GM18508 (cell line): ENCODE data around the gene SIPA1.

Source experiments
- ATAC-seq: cut with Tn5 transposase; IDR thresholded peaks from one replicate; pipeline ENCODE4 v1.9.1; 2021; ENCODE audit warnings: moderate number of reproducible peaks; ENCODE audit not compliant: insufficient read depth, unreplicated experiment

Gene SIPA1

DNA sequence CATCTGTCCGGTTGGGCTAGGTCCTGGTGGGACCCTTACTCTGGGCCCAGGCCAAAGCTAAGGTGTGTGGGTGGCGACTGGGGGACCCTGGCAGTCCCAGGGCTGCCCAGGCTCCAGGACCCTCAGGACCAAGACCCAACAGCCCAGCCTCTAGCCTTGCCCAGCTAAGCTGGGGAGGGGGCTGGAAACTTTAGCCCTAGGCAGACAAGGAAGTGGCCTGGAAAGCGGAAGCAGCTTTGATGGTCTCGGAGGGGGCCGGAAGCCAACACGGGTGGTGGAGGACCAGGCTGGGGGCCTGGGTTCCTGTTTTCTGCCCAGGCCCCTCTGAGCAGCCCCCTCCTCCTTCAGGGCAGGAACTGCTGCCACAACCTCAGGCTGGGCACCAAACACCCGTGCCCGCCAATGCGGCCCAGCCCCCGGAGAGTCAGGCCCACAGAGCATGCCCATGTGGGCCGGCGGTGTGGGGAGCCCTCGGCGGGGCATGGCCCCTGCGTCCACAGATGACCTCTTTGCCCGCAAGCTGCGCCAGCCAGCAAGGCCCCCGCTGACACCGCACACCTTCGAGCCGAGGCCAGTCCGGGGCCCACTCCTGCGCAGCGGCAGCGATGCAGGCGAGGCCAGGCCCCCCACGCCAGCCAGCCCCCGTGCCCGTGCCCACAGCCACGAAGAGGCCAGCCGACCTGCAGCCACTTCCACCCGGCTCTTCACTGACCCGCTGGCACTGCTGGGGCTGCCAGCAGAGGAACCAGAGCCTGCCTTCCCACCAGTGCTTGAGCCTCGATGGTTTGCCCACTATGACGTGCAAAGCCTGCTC lies 2.8 kb downstream of the SIPA1 start:
- ATAC-seq: no peak

DNA sequence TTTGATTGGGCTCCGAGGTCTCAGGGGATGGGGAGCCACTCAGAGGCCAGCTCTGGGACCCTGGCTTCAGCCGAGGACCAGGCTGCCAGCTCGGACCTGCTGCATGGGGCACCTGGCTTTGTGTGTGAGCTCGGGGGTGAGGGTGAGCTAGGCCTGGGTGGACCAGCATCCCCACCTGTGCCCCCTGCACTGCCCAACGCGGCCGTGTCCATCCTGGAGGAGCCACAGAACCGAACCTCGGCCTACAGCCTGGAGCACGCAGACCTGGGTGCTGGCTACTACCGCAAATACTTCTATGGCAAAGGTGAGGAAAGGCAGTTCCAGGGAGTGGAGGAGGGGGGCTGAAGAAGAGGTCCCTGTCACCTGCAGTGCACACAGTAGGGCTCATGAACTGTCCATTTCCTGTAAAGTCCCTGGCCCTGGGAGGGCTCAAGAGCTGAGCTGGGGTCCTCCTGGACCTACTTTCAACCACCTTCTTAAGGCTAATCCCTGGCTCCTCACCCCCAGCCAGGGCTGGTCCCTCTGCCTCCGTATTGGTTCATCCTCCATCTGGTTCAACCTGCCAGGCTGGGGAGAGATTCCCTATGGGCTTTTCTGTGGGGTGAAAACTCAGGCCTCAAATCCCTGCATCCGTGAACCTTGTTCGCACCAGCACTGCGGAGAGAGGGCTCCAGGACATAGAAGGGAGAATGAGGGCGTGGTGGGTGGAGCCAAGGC lies 3.6 kb downstream of the SIPA1 start:
- ATAC-seq: no peak

DNA sequence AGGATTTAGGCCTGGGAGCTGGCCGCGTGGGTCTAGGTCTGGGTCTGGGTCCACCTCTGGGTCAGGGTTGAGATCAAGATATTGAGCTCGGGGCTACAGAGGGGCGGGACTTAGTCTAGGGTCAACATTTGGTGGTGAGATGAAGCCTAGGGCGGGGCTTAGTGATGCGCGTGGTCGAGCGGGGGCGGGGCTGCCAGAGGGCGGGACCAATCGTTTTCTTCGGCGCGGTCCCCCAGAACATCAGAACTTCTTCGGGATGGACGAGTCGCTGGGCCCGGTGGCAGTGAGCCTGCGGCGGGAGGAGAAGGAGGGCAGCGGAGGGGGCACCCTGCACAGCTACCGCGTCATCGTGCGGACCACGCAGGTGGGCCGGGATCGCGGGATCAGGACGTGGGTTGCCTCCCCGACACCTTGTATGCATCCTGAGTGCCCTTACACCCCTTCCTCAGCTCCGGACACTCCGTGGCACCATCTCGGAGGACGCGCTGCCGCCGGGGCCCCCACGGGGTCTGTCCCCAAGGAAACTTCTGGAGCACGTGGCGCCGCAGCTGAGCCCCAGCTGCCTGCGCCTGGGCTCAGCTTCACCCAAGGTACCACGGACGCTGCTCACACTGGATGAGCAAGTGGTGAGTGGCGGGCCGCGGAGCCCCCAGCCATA lies 4.2 kb downstream of the SIPA1 start:
- no peak for ATAC-seq

DNA sequence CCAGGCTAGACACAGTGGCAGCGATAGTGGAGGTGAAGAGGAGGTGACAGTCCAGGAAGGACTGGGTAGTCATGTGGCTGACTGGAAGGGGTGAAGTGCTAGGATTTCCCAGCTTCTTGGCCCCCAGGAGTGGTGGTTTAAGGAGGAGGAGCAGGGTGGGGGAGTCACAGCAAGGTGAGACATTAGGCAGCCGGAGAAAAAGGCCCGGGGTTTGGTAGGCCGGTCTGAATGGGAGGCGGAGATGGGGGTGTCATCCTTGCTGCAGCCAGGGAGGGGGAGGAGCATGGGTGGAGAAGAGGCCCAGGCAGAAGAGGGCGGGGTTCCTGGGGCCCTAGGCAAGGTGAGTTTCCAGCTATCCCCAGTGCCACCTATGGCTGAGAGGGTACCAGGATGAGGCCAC lies 6.1 kb downstream of the SIPA1 start:
- ATAC-seq: no peak

DNA sequence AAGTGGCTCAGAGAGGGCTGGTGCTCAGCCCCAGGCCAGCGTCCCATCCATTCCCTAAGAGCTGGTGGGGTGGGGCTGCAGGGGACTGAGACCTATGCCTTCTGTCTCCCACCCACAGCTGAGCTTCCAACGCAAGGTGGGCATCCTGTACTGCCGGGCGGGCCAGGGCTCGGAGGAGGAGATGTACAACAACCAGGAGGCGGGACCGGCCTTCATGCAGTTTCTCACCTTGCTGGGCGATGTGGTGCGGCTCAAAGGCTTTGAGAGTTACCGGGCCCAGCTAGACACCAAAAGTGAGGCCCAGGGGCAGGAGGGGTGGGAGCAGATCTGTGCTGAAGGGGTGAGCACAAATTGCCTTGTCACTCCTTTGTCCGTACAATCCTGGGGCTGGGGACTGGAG lies 6.9 kb downstream of the SIPA1 start:
- ATAC-seq: no peak

DNA sequence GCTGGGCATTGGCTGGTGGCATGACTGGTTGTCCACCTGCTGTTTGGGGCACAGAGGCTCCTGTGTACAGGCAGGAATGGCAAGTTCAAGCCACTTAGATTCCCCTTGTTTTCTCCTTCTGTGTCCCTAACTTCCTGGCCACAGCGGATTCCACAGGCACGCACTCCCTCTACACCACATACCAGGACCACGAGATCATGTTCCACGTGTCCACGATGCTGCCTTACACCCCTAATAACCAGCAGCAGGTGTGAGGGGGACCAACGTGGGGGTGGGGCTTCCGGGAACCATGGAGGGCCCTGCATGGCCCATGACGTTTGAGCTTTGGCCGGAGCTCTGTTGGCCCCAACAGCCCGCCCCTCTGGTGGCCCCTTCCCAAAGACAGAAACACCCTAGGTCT lies 7.8 kb downstream of the SIPA1 start:
- no peak for ATAC-seq

DNA sequence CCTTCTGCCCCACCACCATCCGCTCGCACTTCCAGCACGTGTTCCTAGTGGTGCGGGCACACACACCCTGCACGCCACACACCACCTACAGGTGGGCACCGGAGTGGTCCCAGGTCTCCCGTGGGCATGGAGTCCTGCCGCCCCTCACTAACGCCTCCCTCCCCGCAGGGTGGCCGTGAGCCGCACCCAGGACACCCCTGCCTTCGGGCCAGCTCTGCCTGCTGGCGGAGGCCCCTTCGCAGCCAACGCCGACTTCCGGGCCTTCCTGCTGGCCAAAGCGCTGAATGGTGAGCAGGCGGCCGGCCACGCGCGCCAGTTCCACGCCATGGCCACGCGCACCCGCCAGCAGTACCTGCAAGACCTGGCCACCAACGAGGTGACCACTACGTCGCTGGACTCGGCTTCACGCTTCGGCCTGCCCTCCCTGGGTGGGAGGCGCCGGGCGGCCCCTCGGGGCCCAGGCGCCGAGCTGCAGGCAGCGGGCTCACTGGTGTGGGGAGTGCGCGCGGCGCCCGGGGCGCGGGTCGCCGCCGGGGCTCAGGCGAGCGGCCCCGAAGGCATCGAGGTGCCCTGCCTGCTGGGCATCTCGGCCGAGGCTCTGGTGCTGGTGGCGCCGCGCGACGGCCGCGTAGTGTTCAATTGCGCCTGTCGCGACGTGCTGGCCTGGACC lies 8.5 kb downstream of the SIPA1 start:
- no peak for ATAC-seq

DNA sequence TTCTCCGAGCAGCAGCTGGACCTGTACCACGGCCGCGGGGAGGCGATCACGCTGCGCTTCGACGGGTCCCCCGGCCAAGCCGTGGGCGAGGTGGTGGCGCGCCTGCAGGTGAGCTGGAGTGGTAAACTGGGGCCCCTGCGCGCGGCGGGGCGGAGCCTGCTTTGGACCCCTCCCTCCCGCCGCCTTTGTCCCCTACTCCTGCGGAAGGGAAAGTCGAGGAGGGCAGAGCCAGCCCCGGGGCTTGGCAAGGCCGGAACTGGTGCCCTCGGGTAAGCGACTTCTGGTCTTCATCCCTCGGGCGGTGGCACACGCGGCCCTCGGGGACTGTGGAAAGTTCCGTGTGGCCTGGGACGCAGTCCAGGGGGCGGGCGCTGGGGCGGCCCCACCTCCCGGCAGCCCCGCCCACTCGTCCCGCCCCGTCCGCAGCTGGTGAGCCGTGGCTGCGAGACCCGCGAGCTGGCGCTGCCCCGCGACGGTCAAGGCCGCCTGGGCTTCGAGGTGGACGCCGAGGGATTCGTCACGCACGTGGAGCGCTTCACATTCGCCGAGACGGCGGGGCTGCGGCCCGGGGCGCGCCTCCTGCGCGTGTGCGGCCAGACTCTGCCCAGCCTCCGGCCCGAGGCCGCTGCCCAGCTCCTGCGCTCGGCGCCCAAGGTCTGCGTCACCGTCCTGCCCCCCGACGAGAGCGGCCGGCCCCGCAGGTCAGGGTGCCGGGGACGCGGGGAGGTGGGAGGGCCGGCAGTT lies 9.2 kb downstream of the SIPA1 start:
- no peak for ATAC-seq

DNA sequence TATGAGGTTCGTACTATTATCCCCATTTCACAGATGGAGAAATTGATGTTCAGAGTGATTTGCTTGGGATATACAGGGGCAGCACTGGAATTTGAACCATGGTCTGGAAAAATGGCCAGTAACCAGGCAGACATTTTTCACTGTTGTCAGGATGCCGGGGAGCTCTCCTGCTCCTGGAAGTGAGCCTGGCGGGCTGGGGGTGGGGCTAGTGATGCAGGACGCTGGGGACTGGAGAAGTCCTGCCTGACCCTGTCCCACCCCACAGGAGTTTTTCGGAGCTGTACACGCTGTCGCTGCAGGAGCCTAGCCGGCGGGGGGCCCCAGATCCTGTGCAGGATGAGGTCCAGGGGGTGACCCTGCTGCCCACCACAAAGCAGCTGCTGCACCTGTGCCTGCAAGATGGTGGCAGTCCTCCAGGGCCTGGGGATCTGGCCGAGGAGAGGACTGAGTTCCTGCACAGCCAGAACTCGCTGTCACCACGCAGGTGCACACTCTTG lies 11.1 kb downstream of the SIPA1 start:
- no peak for ATAC-seq

DNA sequence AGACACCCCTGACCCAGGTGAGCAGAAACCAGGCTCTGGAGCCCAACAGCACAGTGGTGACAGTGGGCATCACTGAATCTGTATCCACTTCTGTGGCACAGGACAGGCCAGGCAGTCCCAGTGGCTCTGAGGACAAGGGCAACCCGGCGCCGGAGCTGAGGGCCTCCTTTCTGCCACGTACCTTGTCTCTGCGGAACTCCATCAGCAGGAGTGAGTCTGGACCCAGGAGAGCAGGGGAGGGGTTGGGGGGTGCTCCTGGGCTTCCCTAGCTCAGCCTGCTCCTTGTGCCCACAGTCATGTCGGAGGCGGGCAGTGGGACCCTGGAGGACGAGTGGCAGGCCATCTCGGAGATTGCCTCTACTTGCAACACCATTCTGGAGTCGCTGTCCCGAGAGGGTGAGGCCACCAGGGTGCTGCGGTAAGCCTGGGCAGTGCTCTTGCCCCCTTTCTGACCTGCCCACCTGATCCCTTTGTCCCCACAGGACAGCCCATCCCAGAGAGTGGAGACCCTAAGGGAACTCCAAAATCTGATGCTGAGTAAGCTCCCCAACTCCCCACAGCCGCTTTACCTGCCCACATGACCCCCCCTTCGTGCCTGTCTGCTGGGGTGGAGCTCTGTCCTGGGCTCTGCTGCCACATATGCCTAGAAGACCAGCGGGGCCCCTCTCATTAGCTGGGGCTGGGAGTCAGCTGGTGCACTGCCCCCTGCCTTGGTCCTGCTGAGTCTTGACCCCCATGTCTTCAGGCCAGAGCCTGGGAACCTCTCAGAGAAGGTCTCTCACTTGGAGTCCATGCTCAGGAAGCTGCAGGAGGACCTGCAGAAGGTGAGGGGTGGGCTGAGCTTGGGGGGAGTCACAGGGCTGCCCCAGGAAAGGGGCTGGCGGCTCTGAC lies 12.0 kb downstream of the SIPA1 start:
- no peak for ATAC-seq

DNA sequence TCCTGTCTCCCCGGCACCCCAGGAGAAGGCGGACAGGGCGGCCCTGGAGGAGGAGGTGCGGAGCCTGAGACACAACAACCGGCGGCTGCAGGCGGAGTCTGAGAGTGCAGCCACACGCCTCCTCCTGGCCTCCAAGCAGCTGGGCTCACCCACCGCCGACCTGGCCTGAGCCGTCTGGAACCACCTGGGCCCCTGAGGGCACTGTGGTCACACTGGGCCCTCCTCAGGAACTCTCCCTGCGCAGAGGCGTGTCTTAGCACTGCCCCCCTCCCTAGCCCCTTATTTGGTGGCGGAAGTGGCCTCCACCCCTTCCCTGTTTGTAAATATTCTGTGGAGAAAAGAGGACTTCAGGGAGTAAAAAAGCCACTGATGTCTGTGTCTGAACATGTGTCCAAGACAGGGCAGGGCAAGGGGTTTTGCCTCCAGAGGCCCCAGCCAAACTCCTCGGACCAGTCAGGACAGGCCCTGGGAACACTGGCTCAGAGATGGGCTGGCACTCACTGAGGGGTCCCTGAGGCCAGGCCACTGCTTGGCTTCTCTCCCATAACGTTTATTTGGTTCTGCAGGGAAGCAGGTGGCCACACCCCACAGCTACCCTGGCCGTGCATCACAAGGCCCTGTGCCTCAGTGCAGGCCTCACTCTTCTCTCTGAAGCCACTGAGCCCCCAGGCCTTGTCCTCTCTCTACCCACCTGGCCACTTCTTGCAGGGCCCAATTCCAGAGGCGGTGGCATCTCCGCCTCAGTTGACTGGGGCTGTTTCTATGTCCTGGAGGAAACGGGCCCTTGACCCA lies 12.8 kb downstream of the SIPA1 start:
- ATAC-seq: no peak

DNA sequence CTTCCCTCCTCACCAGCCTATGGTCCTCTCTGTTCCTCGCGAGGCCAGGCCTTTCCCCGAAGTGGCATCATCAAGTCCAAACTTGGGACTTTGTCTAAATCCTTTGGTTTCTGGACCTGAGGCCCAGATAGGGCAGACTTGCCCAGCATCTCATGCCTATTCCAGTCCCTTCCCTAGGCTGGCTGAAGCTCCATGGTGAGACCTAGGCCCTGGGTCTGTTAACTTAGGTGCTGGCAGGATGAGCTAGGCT lies 13.4 kb downstream of the SIPA1 start:
- ATAC-seq: no peak

DNA sequence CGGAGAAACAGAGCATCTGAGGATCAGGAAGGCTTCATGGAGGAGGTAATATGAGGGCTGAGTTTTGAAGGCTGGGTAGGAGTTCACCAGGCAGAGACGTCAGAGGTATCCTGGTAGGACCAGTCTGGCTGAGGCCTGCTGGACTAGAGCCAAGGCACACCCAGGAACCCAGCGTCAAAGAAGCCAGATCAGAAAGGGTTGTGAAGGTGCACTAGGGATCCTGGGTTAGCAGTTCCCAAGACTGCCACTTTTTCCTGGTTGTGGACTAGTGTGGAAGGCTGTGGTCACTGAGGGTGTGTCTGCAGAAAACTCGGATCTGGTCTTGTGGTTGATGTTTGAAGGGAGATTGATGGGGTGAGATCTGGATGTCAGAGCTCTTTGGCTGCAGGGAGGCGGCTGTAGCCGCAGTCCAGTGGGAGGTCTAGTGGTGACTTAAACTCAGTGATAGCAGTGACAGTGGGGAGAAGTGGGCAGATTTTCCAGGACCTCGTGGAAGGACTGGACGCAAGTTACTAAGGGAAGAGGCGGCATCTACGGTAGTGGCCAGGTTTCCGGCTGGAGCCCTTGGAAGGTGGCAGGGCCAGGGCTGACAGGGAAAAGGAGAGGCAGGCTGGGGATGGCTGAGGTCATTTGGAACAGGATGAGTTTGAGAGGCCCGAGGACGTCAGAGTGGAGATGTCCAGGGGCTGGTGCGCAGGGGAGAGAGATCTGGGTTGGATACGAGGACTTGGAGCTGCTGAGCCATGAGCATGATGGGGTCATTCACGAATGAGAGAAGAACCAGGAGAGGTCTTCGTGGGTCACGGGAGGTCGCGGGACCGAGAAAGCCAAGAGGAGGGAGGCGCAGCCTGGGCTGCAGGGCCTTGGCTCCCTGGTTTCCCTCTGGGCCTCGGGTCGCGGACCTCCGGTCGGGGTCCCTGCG lies 13.9 kb downstream of the SIPA1 start:
- no peak for ATAC-seq

DNA sequence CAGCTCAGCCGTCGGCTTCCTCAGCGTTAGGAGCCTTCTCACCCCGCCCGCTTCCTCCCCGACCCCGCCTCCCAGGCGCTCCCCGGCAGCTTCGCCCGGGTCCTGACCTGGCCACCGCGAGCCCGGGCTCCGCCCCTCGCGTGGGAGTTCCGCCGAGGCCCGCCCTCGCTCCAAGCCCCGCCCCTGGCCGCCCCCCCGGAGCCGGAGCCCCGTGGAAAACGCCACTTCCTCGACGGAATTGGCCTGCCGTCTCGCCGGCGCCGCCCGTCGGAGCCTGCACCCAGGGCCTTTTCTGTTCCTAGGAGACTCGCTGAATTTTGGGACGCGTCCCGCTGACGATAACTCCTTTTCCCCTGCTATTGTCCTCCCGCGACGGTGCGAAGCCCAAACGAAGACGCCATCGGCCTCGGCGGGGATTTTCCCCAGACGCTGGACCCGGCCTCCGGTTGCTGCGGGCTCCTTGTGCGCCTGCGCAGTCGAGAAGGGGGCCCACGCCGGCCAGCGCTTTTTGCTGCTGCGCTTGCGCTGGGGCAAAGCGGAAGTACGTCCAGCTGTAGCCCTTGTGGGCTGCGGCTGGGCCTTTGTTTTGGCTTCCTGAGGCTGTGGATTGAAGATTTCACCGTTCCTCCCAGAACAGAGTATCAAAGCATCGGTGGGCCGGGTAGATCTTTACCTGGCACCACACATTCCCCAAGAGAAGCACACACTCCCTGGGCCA lies 14.8 kb downstream of the SIPA1 start:
- ATAC-seq: no peak

DNA sequence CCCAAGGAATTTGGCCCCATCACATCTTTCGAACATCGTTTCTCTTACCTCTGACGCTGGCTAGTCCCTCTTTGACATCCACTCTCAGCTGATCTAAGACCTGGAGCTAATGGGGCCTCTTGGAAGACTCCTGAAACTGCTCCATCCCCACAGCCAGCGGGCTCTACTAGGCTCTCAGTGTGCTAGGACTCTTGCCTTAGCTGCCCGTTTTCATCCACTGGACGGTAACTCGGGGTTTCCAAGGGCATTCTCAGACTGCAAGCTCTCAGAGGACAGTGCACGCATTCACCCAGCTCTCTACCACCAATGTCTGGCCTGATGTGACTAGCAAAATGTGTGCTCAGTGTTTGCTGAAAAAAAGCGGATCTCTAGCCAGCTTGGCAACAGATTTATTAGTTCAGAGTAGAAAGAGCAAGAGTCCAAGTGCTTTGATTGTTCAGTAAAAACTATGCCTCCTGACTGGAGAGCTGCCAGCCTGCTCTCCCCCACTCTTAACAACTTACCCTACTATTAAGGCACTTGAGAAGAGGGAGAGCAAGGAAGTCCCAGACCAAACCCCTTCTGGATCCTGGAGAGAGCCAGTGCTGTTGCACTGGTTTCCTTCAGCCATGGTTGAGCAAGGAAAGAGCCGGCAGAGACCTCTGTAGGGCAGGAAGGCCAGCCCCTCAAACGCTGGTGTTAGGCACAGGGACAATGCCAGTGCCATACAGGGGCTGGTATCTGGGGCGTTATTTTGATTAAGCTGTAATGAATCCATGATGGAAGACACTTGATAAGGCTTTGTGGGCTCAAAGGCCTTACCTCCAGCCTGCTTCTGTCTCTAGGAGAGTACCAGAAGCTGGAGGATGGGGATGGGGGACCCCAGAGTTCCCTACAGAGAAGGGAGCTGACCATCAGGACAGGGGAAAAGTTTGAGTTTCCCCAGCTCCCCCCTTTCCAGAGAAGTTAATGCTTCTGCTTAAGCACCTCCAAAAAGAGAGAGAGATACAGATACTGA lies 15.6 kb downstream of the SIPA1 start:
- no peak for ATAC-seq
